ENCODE results near the gene PBX3.

The PBX3 gene

GRCh38 chr9:125889112-125889475 lies 141.9 kb downstream of the PBX3 start:
- Histone ChIP-seq H3K9ac (ENCODE audit: low read depth, low read length) (0 out of 2 replicates have a peak overlapping the region, but pooled peaks have one; percentile 3), H3K27me3 (ENCODE audit: control insufficient read depth, insufficient read depth, low read length) (no peaks in the 10 kb centered on the region), H3K4me3 (ENCODE audit: low read depth, low read length) (peak overlapping the region; percentile 74), H3K36me3 (ENCODE audit: control insufficient read depth, insufficient read depth, low read length) (no peaks in the 10 kb centered on the region), H3K9me3 (ENCODE audit: control insufficient read depth, insufficient read depth, low read length) (no peaks in the 10 kb centered on the region), H3K4me1 (ENCODE audit: control insufficient read depth, insufficient read depth, low read length) (peaks cover 84% of the 10 kb centered on the region), H3K27ac (ENCODE audit: low read depth, low read length) (peak overlapping the region; percentile 85)

GRCh38 chr9:125889476-125890419 lies 142.6 kb downstream of the PBX3 start:
- H3K27ac ChIP-seq (ENCODE audit: low read depth, low read length) = peak overlapping the region; percentile 85
- H3K4me1 ChIP-seq (ENCODE audit: control insufficient read depth, insufficient read depth, low read length) = peaks cover 85% of the 10 kb centered on the region
- peak overlapping the region; percentile 74 for H3K4me3 ChIP-seq (ENCODE audit: low read depth, low read length)
- 0 out of 2 replicates have a peak overlapping the region, but pooled peaks have one; percentile 3 for H3K9ac ChIP-seq (ENCODE audit: low read depth, low read length)
- no peaks in the 10 kb centered on the region for H3K27me3 ChIP-seq (ENCODE audit: control insufficient read depth, insufficient read depth, low read length)
- no peaks in the 10 kb centered on the region for H3K9me3 ChIP-seq (ENCODE audit: control insufficient read depth, insufficient read depth, low read length)
- H3K36me3 ChIP-seq (ENCODE audit: control insufficient read depth, insufficient read depth, low read length) = no peaks in the 10 kb centered on the region

GRCh38 chr9:125890826-125891225 lies 143.7 kb downstream of the PBX3 start:
- Histone ChIP-seq H3K4me3 (ENCODE audit: low read depth, low read length) (no peak overlapping the region), H3K27ac (ENCODE audit: low read depth, low read length) (no peak overlapping the region), H3K9ac (ENCODE audit: low read depth, low read length) (no peak overlapping the region), H3K9me3 (ENCODE audit: control insufficient read depth, insufficient read depth, low read length) (no peaks in the 10 kb centered on the region), H3K36me3 (ENCODE audit: control insufficient read depth, insufficient read depth, low read length) (no peaks in the 10 kb centered on the region), H3K4me1 (ENCODE audit: control insufficient read depth, insufficient read depth, low read length) (peaks cover 83% of the 10 kb centered on the region), H3K27me3 (ENCODE audit: control insufficient read depth, insufficient read depth, low read length) (no peaks in the 10 kb centered on the region)

- Histone ChIP-seq H3K4me1 (ENCODE audit: control insufficient read depth, insufficient read depth, low read length) (peaks cover 74% of the 10 kb centered on the region), H3K27me3 (ENCODE audit: control insufficient read depth, insufficient read depth, low read length) (no peaks in the 10 kb centered on the region), H3K9me3 (ENCODE audit: control insufficient read depth, insufficient read depth, low read length) (no peaks in the 10 kb centered on the region), H3K27ac (ENCODE audit: low read depth, low read length) (peak overlapping the region; percentile 46), H3K36me3 (ENCODE audit: control insufficient read depth, insufficient read depth, low read length) (no peaks in the 10 kb centered on the region), H3K4me3 (ENCODE audit: low read depth, low read length) (no peak overlapping the region), H3K9ac (ENCODE audit: low read depth, low read length) (no peak overlapping the region)
Observed at GRCh38 chr9:125893277-125893676, 146.1 kb downstream of the PBX3 start.

- peak overlapping the region; percentile 3 for H3K27ac ChIP-seq (ENCODE audit: low read depth, low read length)
- H3K4me3 ChIP-seq (ENCODE audit: low read depth, low read length) = no peak overlapping the region
- no peaks in the 10 kb centered on the region for H3K9me3 ChIP-seq (ENCODE audit: control insufficient read depth, insufficient read depth, low read length)
- no peaks in the 10 kb centered on the region for H3K36me3 ChIP-seq (ENCODE audit: control insufficient read depth, insufficient read depth, low read length)
- H3K27me3 ChIP-seq (ENCODE audit: control insufficient read depth, insufficient read depth, low read length) = no peaks in the 10 kb centered on the region
- peaks cover 65% of the 10 kb centered on the region for H3K4me1 ChIP-seq (ENCODE audit: control insufficient read depth, insufficient read depth, low read length)
- no peak overlapping the region for H3K9ac ChIP-seq (ENCODE audit: low read depth, low read length)
Observed at GRCh38 chr9:125894566-125894965, 147.4 kb downstream of the PBX3 start.

GRCh38 chr9:125896404-125896803 lies 149.2 kb downstream of the PBX3 start:
- Histone ChIP-seq H3K36me3 (ENCODE audit: control insufficient read depth, insufficient read depth, low read length) (no peaks in the 10 kb centered on the region), H3K4me3 (ENCODE audit: low read depth, low read length) (no peak overlapping the region), H3K9me3 (ENCODE audit: control insufficient read depth, insufficient read depth, low read length) (no peaks in the 10 kb centered on the region), H3K27ac (ENCODE audit: low read depth, low read length) (no peak overlapping the region), H3K27me3 (ENCODE audit: control insufficient read depth, insufficient read depth, low read length) (no peaks in the 10 kb centered on the region), H3K4me1 (ENCODE audit: control insufficient read depth, insufficient read depth, low read length) (peaks cover 60% of the 10 kb centered on the region), H3K9ac (ENCODE audit: low read depth, low read length) (no peak overlapping the region)

- H3K9ac ChIP-seq (ENCODE audit: low read depth, low read length) = no peak overlapping the region
- no peaks in the 10 kb centered on the region for H3K9me3 ChIP-seq (ENCODE audit: control insufficient read depth, insufficient read depth, low read length)
- no peak overlapping the region for H3K27ac ChIP-seq (ENCODE audit: low read depth, low read length)
- no peaks in the 10 kb centered on the region for H3K36me3 ChIP-seq (ENCODE audit: control insufficient read depth, insufficient read depth, low read length)
- H3K4me3 ChIP-seq (ENCODE audit: low read depth, low read length) = no peak overlapping the region
- peaks cover 62% of the 10 kb centered on the region for H3K4me1 ChIP-seq (ENCODE audit: control insufficient read depth, insufficient read depth, low read length)
- H3K27me3 ChIP-seq (ENCODE audit: control insufficient read depth, insufficient read depth, low read length) = no peaks in the 10 kb centered on the region
Observed at GRCh38 chr9:125896964-125897363, 149.8 kb downstream of the PBX3 start.

- peaks cover 65% of the 10 kb centered on the region for H3K4me1 ChIP-seq (ENCODE audit: control insufficient read depth, insufficient read depth, low read length)
- H3K4me3 ChIP-seq (ENCODE audit: low read depth, low read length) = no peak overlapping the region
- no peaks in the 10 kb centered on the region for H3K27me3 ChIP-seq (ENCODE audit: control insufficient read depth, insufficient read depth, low read length)
- H3K9me3 ChIP-seq (ENCODE audit: control insufficient read depth, insufficient read depth, low read length) = no peaks in the 10 kb centered on the region
- no peak overlapping the region for H3K9ac ChIP-seq (ENCODE audit: low read depth, low read length)
- H3K27ac ChIP-seq (ENCODE audit: low read depth, low read length) = no peak overlapping the region
- no peaks in the 10 kb centered on the region for H3K36me3 ChIP-seq (ENCODE audit: control insufficient read depth, insufficient read depth, low read length)
Observed at GRCh38 chr9:125897481-125897880, 150.3 kb downstream of the PBX3 start.

- H3K4me1 ChIP-seq (ENCODE audit: control insufficient read depth, insufficient read depth, low read length) = peaks cover 43% of the 10 kb centered on the region
- H3K9me3 ChIP-seq (ENCODE audit: control insufficient read depth, insufficient read depth, low read length) = no peaks in the 10 kb centered on the region
- no peak overlapping the region for H3K27ac ChIP-seq (ENCODE audit: low read depth, low read length)
- H3K36me3 ChIP-seq (ENCODE audit: control insufficient read depth, insufficient read depth, low read length) = no peaks in the 10 kb centered on the region
- no peak overlapping the region for H3K9ac ChIP-seq (ENCODE audit: low read depth, low read length)
- no peaks in the 10 kb centered on the region for H3K27me3 ChIP-seq (ENCODE audit: control insufficient read depth, insufficient read depth, low read length)
- H3K4me3 ChIP-seq (ENCODE audit: low read depth, low read length) = no peak overlapping the region
Observed at GRCh38 chr9:125902214-125902613, 155.0 kb downstream of the PBX3 start.

GRCh38 chr9:125902831-125903512 lies 155.8 kb downstream of the PBX3 start:
- peaks cover 49% of the 10 kb centered on the region for H3K4me1 ChIP-seq (ENCODE audit: control insufficient read depth, insufficient read depth, low read length)
- no peak overlapping the region for H3K9ac ChIP-seq (ENCODE audit: low read depth, low read length)
- H3K27me3 ChIP-seq (ENCODE audit: control insufficient read depth, insufficient read depth, low read length) = no peaks in the 10 kb centered on the region
- H3K4me3 ChIP-seq (ENCODE audit: low read depth, low read length) = no peak overlapping the region
- no peaks in the 10 kb centered on the region for H3K36me3 ChIP-seq (ENCODE audit: control insufficient read depth, insufficient read depth, low read length)
- no peaks in the 10 kb centered on the region for H3K9me3 ChIP-seq (ENCODE audit: control insufficient read depth, insufficient read depth, low read length)
- no peak overlapping the region for H3K27ac ChIP-seq (ENCODE audit: low read depth, low read length)
